HepG2 (cell line): ENCODE results near the gene NDUFB10. TPM values are rescaled to one million over a fixed set of nuclear protein-coding genes. Genes with fewer than 3 reads are reported as not detected.

Source experiments
- CCDC6 ChIP-seq: sonication (generic); formaldehyde crosslinking; IDR thresholded peaks from 2 replicates; pipeline ENCODE4 v1.8.1; 2022; ENCODE audit warnings: mild to moderate bottlenecking, missing genetic modification reagents, moderate library complexity
- FOSL1 ChIP-seq: sonication (generic); formaldehyde crosslinking; IDR thresholded peaks from 2 replicates; pipeline ENCODE4 v1.9.0; 2021; ENCODE audit warnings: missing genetic modification reagents, borderline replicate concordance
- FOSL2 ChIP-seq: sonication (generic); formaldehyde crosslinking; IDR thresholded peaks from 2 replicates; pipeline ENCODE4 v1.4.0; 2020; ENCODE audit warnings: missing genetic modification reagents
- HOXA7 ChIP-seq: sonication (generic); formaldehyde crosslinking; IDR thresholded peaks from 2 replicates; pipeline ENCODE4 v1.8.1; 2022; ENCODE audit warnings: mild to moderate bottlenecking, missing genetic modification reagents, moderate library complexity
- IKZF1 ChIP-seq: fragments of 450-650 bp; IDR thresholded peaks from 2 replicates; pipeline ENCODE4 v1.7.1; 2016
- JARID2 ChIP-seq: sonication (generic); formaldehyde crosslinking; IDR thresholded peaks from 2 replicates; pipeline ENCODE4 v1.8.1; 2023; ENCODE audit warnings: missing genetic modification reagents, inconsistent platforms; ENCODE audit not compliant: insufficient replicate concordance
- KDM5B ChIP-seq: sonication (generic); formaldehyde crosslinking; IDR thresholded peaks from 2 replicates; pipeline ENCODE4 v1.4.0; 2020; ENCODE audit warnings: missing genetic modification reagents, mild to moderate bottlenecking, borderline replicate concordance
- MAF1 ChIP-seq: sonication (generic); formaldehyde crosslinking; IDR thresholded peaks from 2 replicates; pipeline ENCODE4 v1.5.0; 2020; ENCODE audit warnings: missing genetic modification reagents, borderline replicate concordance
- NFE2 ChIP-seq: sonication (generic); formaldehyde crosslinking; IDR thresholded peaks from 2 replicates; pipeline ENCODE4 v1.4.0; 2020; ENCODE audit warnings: missing genetic modification reagents
- PRMT3 ChIP-seq: sonication (generic); formaldehyde crosslinking; IDR thresholded peaks from 2 replicates; pipeline ENCODE4 v1.8.1; 2022; ENCODE audit warnings: low read depth, mild to moderate bottlenecking, moderate library complexity, missing genetic modification reagents, borderline replicate concordance
- RAD21 ChIP-seq: fragments of 450-650 bp; formaldehyde crosslinking; IDR thresholded peaks from 2 replicates; pipeline ENCODE4 v1.5.0; 2020; ENCODE audit warnings: mild to moderate bottlenecking
- SCMH1 ChIP-seq: sonication (generic); formaldehyde crosslinking; IDR thresholded peaks from 2 replicates; pipeline ENCODE4 v1.9.0; 2021; ENCODE audit warnings: missing genetic modification reagents, mild to moderate bottlenecking, borderline replicate concordance
- SP4 ChIP-seq: sonication (generic); formaldehyde crosslinking; IDR thresholded peaks from 2 replicates; pipeline ENCODE4 v1.8.1; 2023; ENCODE audit warnings: mild to moderate bottlenecking, missing genetic modification reagents
- THAP11 ChIP-seq: IDR thresholded peaks from 2 replicates; pipeline ENCODE4 v1.6.1; 2016; ENCODE audit warnings: missing biosample characterization, missing genetic modification reagents
- THYN1 ChIP-seq: sonication (generic); formaldehyde crosslinking; IDR thresholded peaks from 2 replicates; pipeline ENCODE4 v1.8.1; 2023; ENCODE audit warnings: low read depth, mild to moderate bottlenecking, moderate library complexity, missing genetic modification reagents, borderline replicate concordance
- XBP1 ChIP-seq: sonication (generic); formaldehyde crosslinking; IDR thresholded peaks from 2 replicates; pipeline ENCODE4 v1.5.0; 2020; ENCODE audit warnings: missing genetic modification reagents
- ZBTB20 ChIP-seq: sonication (generic); formaldehyde crosslinking; IDR thresholded peaks from 2 replicates; pipeline ENCODE4 v1.8.1; 2023; ENCODE audit warnings: missing genetic modification reagents, low read depth, mild to moderate bottlenecking, borderline replicate concordance
- ZFYVE20 ChIP-seq: sonication (generic); formaldehyde crosslinking; IDR thresholded peaks from 2 replicates; pipeline ENCODE4 v1.8.0; 2023; ENCODE audit warnings: low read depth, mild to moderate bottlenecking, moderate library complexity, missing genetic modification reagents, borderline replicate concordance
- ZNF253 ChIP-seq: sonication (generic); formaldehyde crosslinking; IDR thresholded peaks from 2 replicates; pipeline ENCODE4 v1.8.0; 2022; ENCODE audit warnings: mild to moderate bottlenecking, missing genetic modification reagents, borderline replicate concordance
- ZNF296 ChIP-seq: sonication (generic); formaldehyde crosslinking; conservative IDR thresholded peaks from 2 replicates; pipeline ENCODE4 v1.5.0; 2020; ENCODE audit warnings: mild to moderate bottlenecking, missing genetic modification reagents
- ZNF3 ChIP-seq: IDR thresholded peaks from 2 replicates; pipeline ENCODE4 v1.7.0; 2017; ENCODE audit warnings: inconsistent platforms
- ZNF552 ChIP-seq: sonication (generic); formaldehyde crosslinking; IDR thresholded peaks from 2 replicates; pipeline ENCODE4 v1.9.0; 2022; ENCODE audit warnings: missing genetic modification reagents, mild to moderate bottlenecking, borderline replicate concordance
- ZNF556 ChIP-seq: sonication (generic); formaldehyde crosslinking; IDR thresholded peaks from 2 replicates; pipeline ENCODE4 v1.4.0; 2020; ENCODE audit warnings: mild to moderate bottlenecking, missing genetic modification reagents, borderline replicate concordance
- ZNF589 ChIP-seq: sonication (generic); formaldehyde crosslinking; conservative IDR thresholded peaks from 2 replicates; pipeline ENCODE4 v1.8.0; 2022; ENCODE audit warnings: mild to moderate bottlenecking, moderate library complexity, missing genetic modification reagents
- ZNF761 ChIP-seq: sonication (generic); formaldehyde crosslinking; conservative IDR thresholded peaks from 2 replicates; pipeline ENCODE4 v1.4.0; 2020; ENCODE audit warnings: mild to moderate bottlenecking, missing genetic modification reagents
- ZNF781 ChIP-seq: sonication (generic); formaldehyde crosslinking; IDR thresholded peaks from 2 replicates; pipeline ENCODE4 v1.5.1; 2020; ENCODE audit warnings: borderline replicate concordance, mild to moderate bottlenecking, missing genetic modification reagents; ENCODE audit errors: not compliant biosample characterization
- ZSCAN22 ChIP-seq: sonication (generic); formaldehyde crosslinking; IDR thresholded peaks from 2 replicates; pipeline ENCODE4 v1.4.0; 2020; ENCODE audit warnings: mild to moderate bottlenecking, missing genetic modification reagents
- polyA plus RNA-seq, 8 experiments: library from polyadenylated mRNA; depleted of rRNA in 3 of 8; stranded (reverse) in 7 of 8; unstranded in 1 of 8; fragments of >200 nt; fragmentation: Illumina TruSeq in 4 of 8; extraction: Trizol in 4 of 8; gene quantifications; 2 replicates each; pipeline versions ENCODE4 v1.2.1 to v1.2.3, GENCODE V29; 2011 to 2016; ENCODE audit warnings: low read depth in 4 of 8, missing spikeins in 1 of 8, mixed read lengths in 1 of 8; ENCODE audit not compliant: insufficient read depth in 1 of 8
- total RNA-seq, 5 experiments: library from RNA; depleted of rRNA; stranded (reverse); fragments of >200 nt; fragmentation: Illumina TruSeq; extraction: Trizol; gene quantifications; 2 replicates each; pipeline ENCODE4 v1.2.3, GENCODE V29; 2016; ENCODE audit warnings: low read depth in 1 of 5
- TF ChIP-seq, protein P1 (sequence below): sonication (generic); formaldehyde crosslinking; IDR thresholded peaks from 2 replicates; pipeline ENCODE4 v1.5.0; 2020; ENCODE audit warnings: missing genetic modification reagents, mild to moderate bottlenecking, borderline replicate concordance
- TF ChIP-seq, protein P2 (sequence below): sonication (generic); formaldehyde crosslinking; IDR thresholded peaks from 2 replicates; pipeline ENCODE4 v1.5.0; 2020; ENCODE audit warnings: missing genetic modification reagents
- TF ChIP-seq, protein P3 (sequence below): sonication (generic); formaldehyde crosslinking; IDR thresholded peaks from 2 replicates; pipeline ENCODE4 v1.9.0; 2022; ENCODE audit warnings: low read depth, missing genetic modification reagents

NDUFB10 gene
- total and polyA plus RNA-seq, 2 of the 13 experiments (the other 11 are each of a cell fraction or from before 2014, with no cell fraction given) = 68.6 to 157 TPM

DNA sequence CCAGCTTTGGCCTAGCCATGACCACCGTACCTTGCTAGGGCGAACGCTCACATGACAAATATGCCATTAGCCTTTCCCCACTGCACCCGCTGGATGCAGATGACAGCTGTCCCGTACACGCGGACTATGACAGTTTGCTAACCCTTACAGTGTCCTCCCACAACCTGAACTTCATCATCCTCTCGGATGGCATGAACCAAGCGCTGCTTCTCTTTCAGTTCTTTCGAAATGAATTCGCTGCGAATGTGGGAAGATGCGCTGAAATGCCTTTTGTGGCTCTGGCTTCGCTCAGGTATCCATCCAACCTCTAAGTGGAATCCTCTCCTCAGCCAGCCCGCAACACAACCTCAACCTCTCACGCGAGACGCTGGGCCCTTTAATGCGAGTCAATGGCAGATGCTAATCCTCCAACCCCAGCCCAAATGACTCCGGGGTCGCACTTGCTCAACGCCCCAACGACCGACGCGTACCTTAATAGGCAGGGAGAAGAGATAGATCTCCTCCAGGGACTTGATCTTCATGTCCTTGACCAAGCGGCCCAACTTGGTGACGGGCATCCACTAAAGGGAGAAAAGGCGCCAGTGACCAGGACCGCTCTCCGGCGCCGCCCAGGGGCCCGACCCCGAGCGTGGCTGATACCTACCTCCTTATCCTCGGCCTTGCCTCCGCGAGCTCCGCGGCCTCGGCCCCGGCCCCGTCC lies 4.6 kb downstream of the NDUFB10 start (continued):
- 0 out of 2 replicates have a peak, but pooled peaks have one; percentile 46 for TF ChIP-seq FOSL1 (CRISPR knock-in tag)
- TF ChIP-seq PRMT3 (CRISPR knock-in tag) = peak; percentile 29; the same call in 1 of the 2 replicates
- TF ChIP-seq ZNF296 (CRISPR knock-in tag) = no peak
- TF ChIP-seq ZNF761 (CRISPR knock-in tag) = no peak
- TF ChIP-seq ZNF556 (CRISPR knock-in tag) = no peak
- TF ChIP-seq ZBTB20 (CRISPR knock-in tag) = no peak
- no peak for TF ChIP-seq ZFYVE20 (CRISPR knock-in tag)
- 0 out of 2 replicates have a peak, but pooled peaks have one; percentile 34 for TF ChIP-seq ZNF589
- TF ChIP-seq NFE2 (CRISPR knock-in tag) = no peak
- peak; percentile 68 for TF ChIP-seq ZNF781 (CRISPR knock-in tag)
- TF ChIP-seq, protein P1, sequence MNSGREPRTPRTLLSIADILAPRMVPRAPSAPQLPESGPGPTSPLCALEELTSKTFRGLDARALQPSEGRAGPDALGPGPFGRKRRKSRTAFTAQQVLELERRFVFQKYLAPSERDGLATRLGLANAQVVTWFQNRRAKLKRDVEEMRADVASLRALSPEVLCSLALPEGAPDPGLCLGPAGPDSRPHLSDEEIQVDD (CRISPR knock-in tag) = no peak
- TF ChIP-seq THAP11 (CRISPR knock-in tag) = no peak
- TF ChIP-seq KDM5B (CRISPR knock-in tag) = no peak
- TF ChIP-seq MAF1 (CRISPR knock-in tag) = no peak
- TF ChIP-seq HOXA7 (CRISPR knock-in tag) = 0 out of 2 replicates have a peak, but pooled peaks have one; percentile 56
- TF ChIP-seq XBP1 (CRISPR knock-in tag) = no peak
- TF ChIP-seq, protein P2, sequence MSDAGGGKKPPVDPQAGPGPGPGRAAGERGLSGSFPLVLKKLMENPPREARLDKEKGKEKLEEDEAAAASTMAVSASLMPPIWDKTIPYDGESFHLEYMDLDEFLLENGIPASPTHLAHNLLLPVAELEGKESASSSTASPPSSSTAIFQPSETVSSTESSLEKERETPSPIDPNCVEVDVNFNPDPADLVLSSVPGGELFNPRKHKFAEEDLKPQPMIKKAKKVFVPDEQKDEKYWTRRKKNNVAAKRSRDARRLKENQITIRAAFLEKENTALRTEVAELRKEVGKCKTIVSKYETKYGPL (CRISPR knock-in tag) = no peak
- no peak for TF ChIP-seq IKZF1
- TF ChIP-seq FOSL2 (CRISPR knock-in tag) = 0 out of 2 replicates have a peak, but pooled peaks have one; percentile 4
- no peak for TF ChIP-seq ZNF552 (CRISPR knock-in tag)
- no peak for TF ChIP-seq SP4
- no peak for TF ChIP-seq ZNF253 (CRISPR knock-in tag)
- no peak for TF ChIP-seq SCMH1 (CRISPR knock-in tag)
- no peak for TF ChIP-seq JARID2 (CRISPR knock-in tag)
- no peak for TF ChIP-seq THYN1 (CRISPR knock-in tag)
- TF ChIP-seq, protein P3, sequence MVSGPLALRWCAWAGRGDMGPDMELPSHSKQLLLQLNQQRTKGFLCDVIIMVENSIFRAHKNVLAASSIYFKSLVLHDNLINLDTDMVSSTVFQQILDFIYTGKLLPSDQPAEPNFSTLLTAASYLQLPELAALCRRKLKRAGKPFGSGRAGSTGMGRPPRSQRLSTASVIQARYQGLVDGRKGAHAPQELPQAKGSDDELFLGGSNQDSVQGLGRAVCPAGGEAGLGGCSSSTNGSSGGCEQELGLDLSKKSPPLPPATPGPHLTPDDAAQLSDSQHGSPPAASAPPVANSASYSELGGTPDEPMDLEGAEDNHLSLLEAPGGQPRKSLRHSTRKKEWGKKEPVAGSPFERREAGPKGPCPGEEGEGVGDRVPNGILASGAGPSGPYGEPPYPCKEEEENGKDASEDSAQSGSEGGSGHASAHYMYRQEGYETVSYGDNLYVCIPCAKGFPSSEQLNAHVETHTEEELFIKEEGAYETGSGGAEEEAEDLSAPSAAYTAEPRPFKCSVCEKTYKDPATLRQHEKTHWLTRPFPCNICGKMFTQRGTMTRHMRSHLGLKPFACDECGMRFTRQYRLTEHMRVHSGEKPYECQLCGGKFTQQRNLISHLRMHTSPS (CRISPR knock-in tag) = no peak
- no peak for TF ChIP-seq CCDC6 (CRISPR knock-in tag)
- TF ChIP-seq ZSCAN22 (CRISPR knock-in tag) = no peak
- TF ChIP-seq ZNF3 (CRISPR knock-in tag) = no peak
- TF ChIP-seq RAD21 (CRISPR knock-in tag) = no peak
